ENCODE data around the gene PPFIA3.

Gene PPFIA3

GRCh38 chr19:49186108-49186507 lies 66.8 kb downstream of the PPFIA3 start:
- no peak for DNase-seq

DNA sequence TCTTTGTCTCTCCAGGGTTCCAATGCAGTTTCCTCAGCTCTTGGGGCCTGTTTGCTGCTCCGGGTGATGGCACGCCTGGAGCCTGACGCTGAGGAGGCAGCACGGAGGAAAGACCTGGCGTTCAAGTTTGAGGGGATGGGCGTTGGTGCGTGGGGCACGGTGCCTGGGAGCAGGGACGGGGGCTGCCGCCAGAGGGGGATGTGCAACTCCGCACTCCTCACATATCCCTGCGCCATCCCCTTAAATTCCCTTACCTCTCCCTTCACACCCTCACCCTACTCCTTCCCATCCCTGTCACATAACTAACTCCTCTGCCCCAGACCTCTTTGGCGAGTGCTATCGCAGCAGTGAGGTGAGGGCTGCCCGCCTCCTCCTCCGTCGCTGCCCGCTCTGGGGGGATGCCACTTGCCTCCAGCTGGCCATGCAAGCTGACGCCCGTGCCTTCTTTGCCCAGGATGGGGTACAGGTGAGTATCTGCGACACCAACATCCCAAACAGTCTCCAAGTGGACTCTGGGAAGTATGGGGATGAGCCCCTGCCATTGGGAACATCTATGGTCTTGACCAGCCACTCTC lies 69.4 kb downstream of the PPFIA3 start:
- DNase-seq, result no peak

- no peak for DNase-seq
Measured at GRCh38 chr19:49189259-49189658, 69.9 kb downstream of the PPFIA3 start.

GRCh38 chr19:49190781-49191180 lies 71.4 kb downstream of the PPFIA3 start:
- no peak for DNase-seq

DNA sequence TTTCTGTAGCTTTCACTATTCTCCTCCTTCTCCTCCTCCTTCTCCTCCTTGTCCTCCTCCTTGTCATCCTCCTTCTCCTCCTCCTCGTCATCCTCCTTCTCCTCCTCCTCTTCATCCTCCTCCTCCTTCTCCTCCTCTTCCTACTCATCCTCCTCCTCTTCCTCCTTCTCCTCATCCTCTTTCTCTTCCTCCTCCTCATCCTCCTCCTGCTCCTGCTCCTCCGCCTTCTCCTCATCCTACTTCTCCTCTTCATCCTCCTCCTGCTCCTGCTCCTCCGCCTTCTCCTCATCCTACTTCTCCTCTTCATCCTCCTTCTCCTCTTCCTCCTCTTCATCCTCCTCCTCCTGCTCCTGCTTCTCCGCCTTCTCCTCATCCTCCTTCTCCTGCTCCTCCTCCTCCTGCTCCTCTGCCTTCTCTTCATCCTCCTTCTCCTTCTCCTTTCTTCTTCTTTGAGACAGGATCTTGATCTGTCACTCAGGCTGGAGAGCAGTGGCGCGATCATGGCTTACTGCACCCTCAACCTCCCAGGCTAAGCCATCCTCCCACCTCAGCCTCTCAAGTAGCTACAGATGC lies 74.6 kb downstream of the PPFIA3 start:
- DNase-seq, result no peak

DNA sequence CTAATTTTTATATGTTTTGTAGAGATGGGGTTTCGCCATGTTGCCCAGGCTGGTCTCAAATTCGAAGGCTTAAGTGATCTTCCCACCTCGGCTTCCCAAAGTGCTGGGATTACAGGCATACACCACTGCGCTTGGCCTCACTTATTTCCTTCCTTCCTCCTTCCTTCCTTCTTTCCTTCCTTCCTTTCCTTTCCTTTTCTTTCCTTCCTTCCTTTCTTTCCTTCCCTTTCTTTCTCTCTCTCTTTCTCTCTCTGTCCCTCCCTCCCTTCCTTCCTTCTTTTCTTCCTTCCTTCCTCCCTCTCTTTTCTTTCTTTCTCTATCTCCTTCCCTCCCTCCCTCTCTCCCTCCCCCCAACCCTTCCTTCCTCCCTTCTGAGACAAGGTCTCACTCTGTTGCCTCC lies 75.1 kb downstream of the PPFIA3 start:
- no peak for DNase-seq

DNA sequence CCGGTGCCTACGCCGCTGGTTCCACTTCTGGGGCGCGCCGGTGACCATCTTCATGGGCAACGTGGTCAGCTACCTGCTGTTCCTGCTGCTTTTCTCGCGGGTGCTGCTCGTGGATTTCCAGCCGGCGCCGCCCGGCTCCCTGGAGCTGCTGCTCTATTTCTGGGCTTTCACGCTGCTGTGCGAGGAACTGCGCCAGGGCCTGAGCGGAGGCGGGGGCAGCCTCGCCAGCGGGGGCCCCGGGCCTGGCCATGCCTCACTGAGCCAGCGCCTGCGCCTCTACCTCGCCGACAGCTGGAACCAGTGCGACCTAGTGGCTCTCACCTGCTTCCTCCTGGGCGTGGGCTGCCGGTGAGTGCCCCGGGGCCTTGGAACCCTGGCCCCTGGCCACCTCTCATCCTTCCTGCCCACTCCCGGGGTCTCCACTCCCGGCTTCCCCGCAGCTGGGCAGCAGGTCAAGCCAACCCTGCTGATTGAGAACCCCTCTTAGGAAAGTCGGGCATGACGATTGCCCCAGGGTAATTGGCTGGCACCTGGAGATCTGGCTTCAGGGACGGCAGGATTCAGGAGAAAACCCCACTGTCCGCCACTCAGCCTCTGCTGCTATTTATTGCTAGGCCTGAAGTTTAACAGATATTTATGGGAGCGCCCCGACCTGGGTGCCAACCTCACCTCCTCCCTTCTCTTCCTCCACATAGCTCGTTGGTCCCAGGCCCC lies 77.3 kb downstream of the PPFIA3 start:
- DNase-seq, result no peak

- DNase-seq, result no peak
Measured at GRCh38 chr19:49200238-49200862, 81.0 kb downstream of the PPFIA3 start.
